GM03348 (cell line): ENCODE results near the gene CD276.
A peak's percentile ranks its signal among the peaks of the same experiment; 100 is the strongest.
"Not testable (repeated sequence)": the region's sequence is repeated elsewhere in the genome, so short reads cannot be mapped to it uniquely, and the experiment has no call there.

Experiments used
- DNase-seq: peaks from one replicate; pipeline ENCODE4 v3.0.0; 2012; ENCODE audit warnings: low spot score

The CD276 gene

DNA sequence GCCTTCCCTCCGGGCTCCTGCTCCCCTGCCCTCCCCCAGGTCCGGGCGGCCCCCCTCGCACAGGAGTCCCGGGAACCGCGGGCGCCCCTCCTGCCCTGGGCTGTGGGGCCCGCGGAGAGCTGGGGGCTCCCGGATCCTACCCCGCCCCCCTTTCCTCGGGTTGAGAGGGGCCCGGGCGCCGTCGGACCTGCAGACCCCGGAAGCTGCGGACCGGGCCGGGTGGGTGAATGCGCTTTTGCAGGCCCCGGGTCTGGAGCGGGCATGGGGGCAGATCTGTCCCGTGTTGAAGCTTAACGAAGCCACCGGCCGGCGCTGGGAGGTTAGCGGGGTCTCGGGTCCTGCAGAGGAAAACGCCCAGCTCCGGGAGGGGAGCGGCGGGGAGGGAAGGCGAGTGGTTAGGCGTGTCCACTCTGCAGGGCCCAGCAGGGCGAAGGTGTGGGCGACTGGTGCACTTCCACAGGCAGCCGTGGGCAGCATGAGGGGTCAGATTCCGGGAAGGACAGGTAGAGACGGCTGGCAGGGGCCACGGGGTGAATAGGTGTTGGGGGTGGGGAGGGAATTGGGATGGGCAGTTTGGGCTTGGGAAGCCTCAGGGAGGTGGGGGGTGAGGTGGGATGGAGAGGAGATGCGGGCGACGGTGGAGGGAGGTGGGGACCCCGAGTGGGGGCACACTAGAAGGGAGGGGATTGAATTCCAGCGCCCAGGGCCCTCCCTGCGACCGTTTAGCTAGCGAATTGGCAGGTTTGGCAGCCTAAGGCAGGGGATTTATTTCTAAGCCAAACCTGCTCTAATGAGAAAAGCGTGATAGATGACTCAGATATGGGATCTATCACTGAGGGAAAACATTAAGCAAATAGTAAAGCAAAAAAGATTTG is 635 bp downstream of the CD276 start:
- DNase-seq, result peak; percentile 60

DNA sequence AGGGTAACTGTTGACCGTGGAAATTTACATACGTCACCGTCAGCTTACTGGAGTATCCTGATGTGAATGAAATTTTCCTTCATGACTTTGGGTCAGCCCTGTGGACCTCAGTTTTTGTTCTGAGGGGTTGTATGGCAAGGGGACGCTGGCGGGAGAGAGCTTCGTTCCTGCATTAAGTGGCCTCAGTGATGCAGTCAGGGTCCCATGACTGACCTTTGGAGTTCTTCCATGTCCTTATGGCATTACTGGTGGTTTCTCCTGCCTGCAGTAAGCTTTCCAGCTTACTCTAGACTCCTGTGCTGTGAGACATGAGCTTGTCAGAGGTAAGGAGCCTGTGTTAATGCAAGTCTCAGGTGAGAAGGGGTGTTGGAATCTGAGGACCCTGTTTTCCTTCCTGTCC is 1.8 kb downstream of the CD276 start:
- DNase-seq, result no peak

- DNase-seq, result peak; percentile 81
Observed at GRCh38 chr15:73686781-73687256, 2.6 kb downstream of the CD276 start.

DNA sequence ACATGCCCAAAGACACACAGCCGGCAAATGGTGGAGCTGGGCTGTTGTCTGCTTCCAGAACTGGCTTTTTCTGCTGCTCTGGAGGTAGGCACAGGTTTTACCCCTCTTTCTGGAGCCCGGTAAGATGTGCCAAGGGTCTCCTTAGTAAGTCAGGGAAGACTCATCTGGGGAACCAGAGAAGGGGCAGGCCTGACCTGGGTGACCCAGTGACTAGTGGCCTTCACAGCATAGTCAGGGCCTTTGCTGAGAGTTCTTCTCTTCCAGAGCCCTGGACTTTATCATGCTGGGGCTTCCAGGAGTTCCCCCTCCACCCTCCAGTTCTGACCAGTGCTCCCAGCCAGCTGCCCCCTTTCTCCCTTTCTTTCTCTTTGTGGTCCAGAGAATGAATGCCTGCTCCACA is 3.2 kb downstream of the CD276 start:
- DNase-seq, result no peak

DNA sequence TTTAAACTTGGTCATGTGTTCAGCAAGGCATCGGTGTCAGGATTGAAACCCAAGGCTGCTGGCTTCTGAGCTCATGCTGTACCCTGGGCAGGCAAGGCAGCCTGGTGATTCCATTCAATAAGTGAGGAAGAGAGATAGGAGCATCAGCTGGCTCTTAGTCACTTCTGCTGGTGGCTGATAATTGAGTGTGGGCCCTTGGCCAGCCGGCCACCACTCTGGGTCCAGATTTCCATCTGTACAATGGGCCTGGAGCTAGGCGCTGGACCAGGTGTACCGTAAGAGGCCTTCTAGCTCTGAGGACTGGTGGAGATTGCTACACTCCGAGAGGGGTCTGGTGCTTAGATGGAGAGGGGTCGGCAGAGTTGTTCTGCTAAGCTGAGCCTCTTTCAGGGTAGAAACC is 4.3 kb downstream of the CD276 start:
- no peak for DNase-seq

- DNase-seq, result peak; percentile 81
Observed at GRCh38 chr15:73691396-73691795, 7.2 kb downstream of the CD276 start.

GRCh38 chr15:73694419-73694818 is 10.2 kb downstream of the CD276 start:
- peak; percentile 32 for DNase-seq

DNA sequence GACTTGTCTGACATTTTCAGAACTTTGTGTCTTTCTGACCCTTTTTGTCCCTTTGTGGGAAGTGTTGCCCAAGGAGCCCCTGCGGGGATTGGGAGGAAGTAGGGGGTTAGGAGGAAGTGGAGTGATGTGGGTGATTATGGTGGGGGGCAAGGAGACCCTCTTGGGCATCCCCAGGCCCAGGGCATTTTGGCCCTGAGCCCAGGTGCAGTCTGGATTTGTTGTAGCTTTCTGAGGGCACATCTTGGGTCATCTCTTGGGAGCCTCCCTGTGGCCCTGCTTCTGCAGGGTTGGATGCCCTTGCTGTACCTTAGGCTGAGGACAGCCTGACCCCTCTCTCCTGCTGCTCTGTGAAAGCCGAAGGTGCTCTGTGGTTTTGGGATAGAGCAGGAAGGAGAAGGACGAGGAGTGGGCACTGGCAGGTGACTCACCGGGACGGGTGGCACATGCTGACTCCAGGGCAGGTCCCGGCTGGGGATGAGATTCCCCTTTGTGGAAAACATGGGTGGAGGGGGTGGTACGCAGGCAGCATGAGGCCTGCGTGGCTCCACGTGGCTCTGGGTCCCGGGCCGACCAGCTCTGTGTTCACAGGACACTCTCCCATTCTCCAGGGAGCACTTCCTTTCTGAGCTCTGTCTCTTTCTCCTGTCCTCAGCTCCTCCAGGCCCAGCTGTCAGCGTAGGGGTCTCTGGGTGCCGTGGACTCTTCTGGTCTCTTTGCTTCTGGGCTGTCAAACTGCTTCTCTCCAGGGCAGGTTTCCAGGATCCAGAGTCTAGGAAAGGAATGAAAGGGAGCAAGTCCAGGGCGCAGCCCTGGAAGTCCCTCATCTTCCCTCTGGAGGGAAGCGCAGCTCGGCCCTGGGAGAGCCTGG is 11.8 kb downstream of the CD276 start:
- no peak for DNase-seq

- DNase-seq, result no peak
Observed at GRCh38 chr15:73696641-73697001, 12.4 kb downstream of the CD276 start.

- DNase-seq, result peak; percentile 90
Observed at GRCh38 chr15:73697033-73697467, 12.9 kb downstream of the CD276 start.

DNA sequence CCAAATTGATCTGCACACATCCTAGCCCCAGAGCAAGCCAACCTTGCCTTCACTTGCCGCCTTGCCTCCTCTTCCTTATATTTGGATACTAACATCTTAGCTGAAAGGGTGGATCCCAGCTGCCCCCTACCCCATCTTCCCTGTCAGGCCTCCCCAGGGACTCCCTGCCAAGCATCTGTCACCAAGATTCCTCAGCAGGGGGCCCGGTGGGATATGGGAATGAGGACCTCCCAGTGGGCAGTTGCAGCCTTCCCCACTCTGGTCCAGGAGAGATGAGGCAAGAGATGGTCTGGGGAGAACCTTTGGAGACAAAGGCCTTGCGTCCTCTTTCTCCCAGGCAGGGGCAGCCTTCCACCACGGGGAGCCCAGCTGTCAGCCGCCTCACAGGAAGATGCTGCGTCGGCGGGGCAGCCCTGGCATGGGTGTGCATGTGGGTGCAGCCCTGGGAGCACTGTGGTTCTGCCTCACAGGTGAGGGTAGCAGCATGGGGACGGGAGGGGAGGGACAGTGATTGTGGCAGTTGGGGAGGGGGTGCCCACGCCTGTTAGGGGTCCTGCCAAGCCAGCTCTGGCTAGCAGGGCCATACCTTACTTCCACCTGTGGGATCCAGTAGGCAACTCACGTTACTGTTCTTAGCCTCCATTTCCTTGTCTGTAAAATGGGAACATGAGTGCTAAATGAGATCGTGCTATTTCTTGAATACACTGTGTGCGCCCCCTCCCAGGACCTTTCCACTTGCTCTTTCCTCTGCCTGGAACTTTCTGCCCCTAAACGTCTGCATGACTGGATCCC is 15.3 kb downstream of the CD276 start:
- no peak for DNase-seq

GRCh38 chr15:73700041-73700842 is 16.1 kb downstream of the CD276 start:
- peak; percentile 83 for DNase-seq

- not testable (repeated sequence) for DNase-seq
Observed at GRCh38 chr15:73702311-73703239, 18.4 kb downstream of the CD276 start.

- DNase-seq, result not testable (repeated sequence)
Observed at GRCh38 chr15:73703601-73704000, 19.4 kb downstream of the CD276 start.

DNA sequence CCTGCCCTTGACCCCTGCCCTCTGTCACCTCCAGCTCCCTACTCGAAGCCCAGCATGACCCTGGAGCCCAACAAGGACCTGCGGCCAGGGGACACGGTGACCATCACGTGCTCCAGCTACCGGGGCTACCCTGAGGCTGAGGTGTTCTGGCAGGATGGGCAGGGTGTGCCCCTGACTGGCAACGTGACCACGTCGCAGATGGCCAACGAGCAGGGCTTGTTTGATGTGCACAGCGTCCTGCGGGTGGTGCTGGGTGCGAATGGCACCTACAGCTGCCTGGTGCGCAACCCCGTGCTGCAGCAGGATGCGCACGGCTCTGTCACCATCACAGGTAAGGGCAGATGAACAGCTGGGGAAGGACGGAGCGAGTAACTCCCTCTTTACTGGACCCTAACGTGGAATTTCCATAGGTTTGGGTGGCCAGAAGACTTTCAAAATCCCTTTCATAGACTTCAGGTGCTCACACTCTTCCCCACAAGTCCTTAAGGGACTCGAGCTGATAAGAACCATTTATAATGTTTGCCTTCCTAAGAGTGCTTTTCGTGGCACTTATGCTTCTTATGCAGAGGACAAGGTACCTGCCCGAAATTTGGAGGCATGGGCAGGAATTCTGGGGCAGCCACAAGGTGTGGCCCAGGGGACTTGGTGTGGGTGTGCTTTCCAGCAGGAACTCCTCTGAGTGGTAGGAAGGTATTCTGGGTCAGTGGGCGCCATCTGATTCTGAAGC is 20.1 kb downstream of the CD276 start:
- DNase-seq, result not testable (repeated sequence)

GRCh38 chr15:73704869-73705645 is 20.9 kb downstream of the CD276 start:
- peak; percentile 83 for DNase-seq

- no peak for DNase-seq
Observed at GRCh38 chr15:73708691-73709090, 24.5 kb downstream of the CD276 start.

DNA sequence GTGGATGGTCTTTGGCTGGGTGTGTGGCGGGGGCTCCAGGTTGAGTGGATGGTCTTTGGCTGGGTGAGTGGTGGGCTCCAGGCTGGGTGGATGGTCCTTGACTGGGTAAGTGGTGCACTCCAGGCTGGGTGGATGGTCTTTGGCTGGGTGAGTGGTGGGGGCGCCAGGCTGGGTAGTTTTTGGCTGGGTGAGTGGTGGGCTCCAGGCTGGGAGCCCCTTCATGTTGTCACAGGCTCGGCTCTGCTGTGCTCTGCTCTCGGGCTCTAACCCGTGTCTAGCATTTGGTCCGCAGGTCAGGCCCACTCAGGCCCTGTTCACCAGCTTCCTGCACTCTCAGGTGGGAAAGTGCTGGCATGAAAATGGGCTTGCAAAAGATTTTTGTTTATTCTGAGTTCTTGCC is 25.1 kb downstream of the CD276 start:
- DNase-seq, result no peak

- DNase-seq, result no peak
Observed at GRCh38 chr15:73709686-73710085, 25.5 kb downstream of the CD276 start.
